GM12878 (cell line): ENCODE data around the gene ITFG1. TPM values are rescaled to one million over a fixed set of nuclear protein-coding genes. Genes with fewer than 3 reads are reported as not detected.

Experiments
- ATF7 ChIP-seq: fragments of 450-650 bp; IDR thresholded peaks from 2 replicates; pipeline ENCODE4 v1.6.1; 2016; ENCODE audit warnings: low read depth, mild to moderate bottlenecking
- BCL11A ChIP-seq: IDR thresholded peaks from 2 replicates; pipeline ENCODE4 v1.6.1; 2011; ENCODE audit warnings: low read depth, low read length
- CREB1 ChIP-seq: IDR thresholded peaks from 2 replicates; pipeline ENCODE4 v1.6.1; 2012; ENCODE audit warnings: low read depth, mild to moderate bottlenecking, inconsistent platforms
- IKZF2 ChIP-seq, 2 experiments: fragments of 450-650 bp; IDR thresholded peaks; 2 replicates each; pipeline ENCODE4 v1.6.1; 2017; ENCODE audit warnings: mild to moderate bottlenecking in 2 of 2, moderate library complexity in 2 of 2
- JUND ChIP-seq: IDR thresholded peaks from 2 replicates; pipeline ENCODE4 v1.6.1; 2012; ENCODE audit warnings: low read depth, mild to moderate bottlenecking, low read length, improper control_type of control experiment, moderate library complexity
- MYB ChIP-seq: fragments of 150-350 bp; IDR thresholded peaks from 2 replicates; pipeline ENCODE4 v1.6.1; 2014; ENCODE audit warnings: mild to moderate bottlenecking, low read depth, low read length, borderline replicate concordance
- NFIC ChIP-seq: IDR thresholded peaks from 2 replicates; pipeline ENCODE4 v1.6.1; 2012; ENCODE audit warnings: low read depth, mild to moderate bottlenecking, inconsistent platforms, low read length, moderate library complexity
- NR2C1 ChIP-seq: fragments of 450-650 bp; IDR thresholded peaks from 2 replicates; pipeline ENCODE4 v1.6.1; 2017; ENCODE audit warnings: antibody characterized with exemption, mild to moderate bottlenecking, moderate library complexity
- PAX5 ChIP-seq: IDR thresholded peaks from 2 replicates; pipeline ENCODE4 v1.6.1; 2011; ENCODE audit warnings: low read depth, low read length, borderline replicate concordance
- STAT1 ChIP-seq: fragments of 450-650 bp; conservative IDR thresholded peaks from 2 replicates; pipeline ENCODE4 v1.6.1; 2014; ENCODE audit warnings: antibody characterized with exemption, mild to moderate bottlenecking
- ZNF217 ChIP-seq: fragments of 450-650 bp; IDR thresholded peaks from 2 replicates; pipeline ENCODE4 v1.6.1; 2017; ENCODE audit warnings: antibody characterized with exemption, mild to moderate bottlenecking
- polyA plus RNA-seq, 11 experiments: library from polyadenylated mRNA; depleted of rRNA in 4 of 11; unstranded in 6 of 11; stranded (reverse) in 5 of 11; fragments of >200 nt; fragmentation: Nextera tagmentation in 4 of 11; fragmentation: Illumina TruSeq in 1 of 11; extraction: Ambion mirVana in 4 of 11; extraction: Trizol in 1 of 11; gene quantifications; 1 replicate in 1 of 11; 2 replicates in 10 of 11; pipeline versions ENCODE4 v1.2.1 to v1.2.3, GENCODE V29; 2011 to 2016; ENCODE audit warnings: inconsistent platforms in 2 of 11, missing spikeins in 2 of 11, low read depth in 1 of 11
- total RNA-seq, 4 experiments: library from RNA; depleted of rRNA in 3 of 4; stranded (reverse); fragments of >200 nt in 3 of 4; fragmentation: Illumina TruSeq in 1 of 4; extraction: Trizol in 1 of 4; gene quantifications; 2 replicates each; pipeline versions ENCODE4 v1.2.1 to v1.2.3, GENCODE V29; 2013 to 2021
- TF ChIP-seq, protein P1 (sequence below): IDR thresholded peaks from 2 replicates; pipeline ENCODE4 v1.6.1; 2011; ENCODE audit warnings: borderline replicate concordance, low read depth, mild to moderate bottlenecking, moderate library complexity, mixed read lengths, low read length; ENCODE audit not compliant: insufficient read depth; ENCODE audit errors: extremely low read length
- TF ChIP-seq, protein P2 (sequence below): fragments of 450-650 bp; IDR thresholded peaks from 2 replicates; pipeline ENCODE4 v1.6.1; 2017; ENCODE audit warnings: borderline replicate concordance
- TF ChIP-seq, protein P3 (sequence below): IDR thresholded peaks from 2 replicates; pipeline ENCODE4 v1.6.1; 2011; ENCODE audit warnings: mild to moderate bottlenecking, low read depth, low read length, moderate library complexity; ENCODE audit not compliant: insufficient replicate concordance
- TF ChIP-seq, protein P4 (sequence below): IDR thresholded peaks from 2 replicates; pipeline ENCODE4 v1.6.1; 2012; ENCODE audit warnings: improper control_type of control experiment, low read depth, low read length; ENCODE audit not compliant: insufficient replicate concordance
- TF ChIP-seq, protein P5 (sequence below): fragments of 150-350 bp; IDR thresholded peaks from 2 replicates; pipeline ENCODE4 v1.6.1; 2016; ENCODE audit warnings: low read depth, low read length

The ITFG1 gene
- total and polyA plus RNA-seq, 10 of the 15 experiments (the other 5 are each of a cell fraction or from before 2014, with no cell fraction given) = 9.3 to 56.3 (median 28.6) TPM

DNA sequence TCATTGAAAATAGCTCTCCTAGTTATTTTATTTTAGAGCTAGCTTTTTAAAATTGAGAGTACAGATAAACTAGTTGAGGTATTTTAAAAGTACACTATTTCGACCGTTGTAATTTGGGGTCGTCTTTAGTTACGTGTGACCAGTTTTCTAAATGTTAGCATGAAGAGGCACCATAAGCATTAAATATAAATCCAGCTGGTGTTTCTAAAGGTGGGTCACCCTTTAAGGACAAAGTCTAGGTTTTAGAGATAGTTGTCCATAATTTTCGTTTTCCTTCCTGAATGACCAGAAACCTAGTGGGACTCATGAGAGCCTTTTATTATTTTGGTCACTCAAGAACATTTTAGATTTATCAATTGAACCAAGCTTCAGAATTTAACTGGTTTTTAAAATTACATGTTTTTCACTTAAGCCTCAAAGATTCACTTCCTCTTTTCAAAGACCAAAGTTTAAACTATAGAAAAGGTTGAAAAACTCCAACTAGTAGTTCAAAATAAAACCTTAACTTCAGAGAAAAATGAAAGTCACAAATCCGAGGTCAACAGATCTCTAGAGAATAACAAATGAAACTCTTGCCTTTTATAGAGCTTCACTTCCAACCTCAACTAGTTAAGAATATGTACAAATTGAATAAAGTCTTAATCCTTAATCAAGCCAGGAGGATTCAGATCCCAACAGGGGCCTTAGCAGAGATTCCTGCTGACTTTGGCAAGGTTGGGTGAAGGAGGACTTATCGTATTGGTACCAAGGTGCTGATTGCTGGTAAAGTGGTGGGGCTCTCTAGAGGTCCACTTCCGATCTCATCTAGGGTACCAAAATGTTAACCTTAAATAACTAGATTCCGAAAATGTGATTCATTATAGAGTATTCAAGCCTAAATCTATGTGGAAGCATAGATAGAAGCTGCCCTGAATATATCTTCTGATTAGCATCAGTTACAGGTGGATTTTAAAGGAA, 32.8 kb upstream of the ITFG1 start (continued):
- TF ChIP-seq CREB1 (no peak), STAT1 (no peak), JUND (no peak), ATF7 (no peak; the same call in 1 of the 2 replicates), MYB (no peak), NFIC (0 out of 2 replicates have a peak, but pooled peaks have one; percentile 37), BCL11A (no peak), IKZF2 (IDR thresholded peaks at IDR 0.05) (peak in 1 of 2 experiments; percentile 48; a peak in 3 of 4 replicates), NR2C1 (no peak; the same call in 1 of the 2 replicates), ZNF217 (0 out of 2 replicates have a peak, but pooled peaks have one; percentile 16), PAX5 (no peak)
- TF ChIP-seq, protein P1, sequence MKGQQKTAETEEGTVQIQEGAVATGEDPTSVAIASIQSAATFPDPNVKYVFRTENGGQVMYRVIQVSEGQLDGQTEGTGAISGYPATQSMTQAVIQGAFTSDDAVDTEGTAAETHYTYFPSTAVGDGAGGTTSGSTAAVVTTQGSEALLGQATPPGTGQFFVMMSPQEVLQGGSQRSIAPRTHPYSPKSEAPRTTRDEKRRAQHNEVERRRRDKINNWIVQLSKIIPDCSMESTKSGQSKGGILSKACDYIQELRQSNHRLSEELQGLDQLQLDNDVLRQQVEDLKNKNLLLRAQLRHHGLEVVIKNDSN = no peak
- TF ChIP-seq, protein P2, sequence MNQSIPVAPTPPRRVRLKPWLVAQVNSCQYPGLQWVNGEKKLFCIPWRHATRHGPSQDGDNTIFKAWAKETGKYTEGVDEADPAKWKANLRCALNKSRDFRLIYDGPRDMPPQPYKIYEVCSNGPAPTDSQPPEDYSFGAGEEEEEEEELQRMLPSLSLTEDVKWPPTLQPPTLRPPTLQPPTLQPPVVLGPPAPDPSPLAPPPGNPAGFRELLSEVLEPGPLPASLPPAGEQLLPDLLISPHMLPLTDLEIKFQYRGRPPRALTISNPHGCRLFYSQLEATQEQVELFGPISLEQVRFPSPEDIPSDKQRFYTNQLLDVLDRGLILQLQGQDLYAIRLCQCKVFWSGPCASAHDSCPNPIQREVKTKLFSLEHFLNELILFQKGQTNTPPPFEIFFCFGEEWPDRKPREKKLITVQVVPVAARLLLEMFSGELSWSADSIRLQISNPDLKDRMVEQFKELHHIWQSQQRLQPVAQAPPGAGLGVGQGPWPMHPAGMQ = no peak
- TF ChIP-seq, protein P3, sequence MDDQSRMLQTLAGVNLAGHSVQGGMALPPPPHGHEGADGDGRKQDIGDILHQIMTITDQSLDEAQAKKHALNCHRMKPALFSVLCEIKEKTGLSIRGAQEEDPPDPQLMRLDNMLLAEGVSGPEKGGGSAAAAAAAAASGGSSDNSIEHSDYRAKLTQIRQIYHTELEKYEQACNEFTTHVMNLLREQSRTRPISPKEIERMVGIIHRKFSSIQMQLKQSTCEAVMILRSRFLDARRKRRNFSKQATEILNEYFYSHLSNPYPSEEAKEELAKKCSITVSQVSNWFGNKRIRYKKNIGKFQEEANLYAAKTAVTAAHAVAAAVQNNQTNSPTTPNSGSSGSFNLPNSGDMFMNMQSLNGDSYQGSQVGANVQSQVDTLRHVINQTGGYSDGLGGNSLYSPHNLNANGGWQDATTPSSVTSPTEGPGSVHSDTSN = no peak
- TF ChIP-seq, protein P4, sequence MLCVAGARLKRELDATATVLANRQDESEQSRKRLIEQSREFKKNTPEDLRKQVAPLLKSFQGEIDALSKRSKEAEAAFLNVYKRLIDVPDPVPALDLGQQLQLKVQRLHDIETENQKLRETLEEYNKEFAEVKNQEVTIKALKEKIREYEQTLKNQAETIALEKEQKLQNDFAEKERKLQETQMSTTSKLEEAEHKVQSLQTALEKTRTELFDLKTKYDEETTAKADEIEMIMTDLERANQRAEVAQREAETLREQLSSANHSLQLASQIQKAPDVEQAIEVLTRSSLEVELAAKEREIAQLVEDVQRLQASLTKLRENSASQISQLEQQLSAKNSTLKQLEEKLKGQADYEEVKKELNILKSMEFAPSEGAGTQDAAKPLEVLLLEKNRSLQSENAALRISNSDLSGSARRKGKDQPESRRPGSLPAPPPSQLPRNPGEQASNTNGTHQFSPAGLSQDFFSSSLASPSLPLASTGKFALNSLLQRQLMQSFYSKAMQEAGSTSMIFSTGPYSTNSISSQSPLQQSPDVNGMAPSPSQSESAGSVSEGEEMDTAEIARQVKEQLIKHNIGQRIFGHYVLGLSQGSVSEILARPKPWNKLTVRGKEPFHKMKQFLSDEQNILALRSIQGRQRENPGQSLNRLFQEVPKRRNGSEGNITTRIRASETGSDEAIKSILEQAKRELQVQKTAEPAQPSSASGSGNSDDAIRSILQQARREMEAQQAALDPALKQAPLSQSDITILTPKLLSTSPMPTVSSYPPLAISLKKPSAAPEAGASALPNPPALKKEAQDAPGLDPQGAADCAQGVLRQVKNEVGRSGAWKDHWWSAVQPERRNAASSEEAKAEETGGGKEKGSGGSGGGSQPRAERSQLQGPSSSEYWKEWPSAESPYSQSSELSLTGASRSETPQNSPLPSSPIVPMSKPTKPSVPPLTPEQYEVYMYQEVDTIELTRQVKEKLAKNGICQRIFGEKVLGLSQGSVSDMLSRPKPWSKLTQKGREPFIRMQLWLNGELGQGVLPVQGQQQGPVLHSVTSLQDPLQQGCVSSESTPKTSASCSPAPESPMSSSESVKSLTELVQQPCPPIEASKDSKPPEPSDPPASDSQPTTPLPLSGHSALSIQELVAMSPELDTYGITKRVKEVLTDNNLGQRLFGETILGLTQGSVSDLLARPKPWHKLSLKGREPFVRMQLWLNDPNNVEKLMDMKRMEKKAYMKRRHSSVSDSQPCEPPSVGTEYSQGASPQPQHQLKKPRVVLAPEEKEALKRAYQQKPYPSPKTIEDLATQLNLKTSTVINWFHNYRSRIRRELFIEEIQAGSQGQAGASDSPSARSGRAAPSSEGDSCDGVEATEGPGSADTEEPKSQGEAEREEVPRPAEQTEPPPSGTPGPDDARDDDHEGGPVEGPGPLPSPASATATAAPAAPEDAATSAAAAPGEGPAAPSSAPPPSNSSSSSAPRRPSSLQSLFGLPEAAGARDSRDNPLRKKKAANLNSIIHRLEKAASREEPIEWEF = peak; percentile 64
- TF ChIP-seq, protein P5, sequence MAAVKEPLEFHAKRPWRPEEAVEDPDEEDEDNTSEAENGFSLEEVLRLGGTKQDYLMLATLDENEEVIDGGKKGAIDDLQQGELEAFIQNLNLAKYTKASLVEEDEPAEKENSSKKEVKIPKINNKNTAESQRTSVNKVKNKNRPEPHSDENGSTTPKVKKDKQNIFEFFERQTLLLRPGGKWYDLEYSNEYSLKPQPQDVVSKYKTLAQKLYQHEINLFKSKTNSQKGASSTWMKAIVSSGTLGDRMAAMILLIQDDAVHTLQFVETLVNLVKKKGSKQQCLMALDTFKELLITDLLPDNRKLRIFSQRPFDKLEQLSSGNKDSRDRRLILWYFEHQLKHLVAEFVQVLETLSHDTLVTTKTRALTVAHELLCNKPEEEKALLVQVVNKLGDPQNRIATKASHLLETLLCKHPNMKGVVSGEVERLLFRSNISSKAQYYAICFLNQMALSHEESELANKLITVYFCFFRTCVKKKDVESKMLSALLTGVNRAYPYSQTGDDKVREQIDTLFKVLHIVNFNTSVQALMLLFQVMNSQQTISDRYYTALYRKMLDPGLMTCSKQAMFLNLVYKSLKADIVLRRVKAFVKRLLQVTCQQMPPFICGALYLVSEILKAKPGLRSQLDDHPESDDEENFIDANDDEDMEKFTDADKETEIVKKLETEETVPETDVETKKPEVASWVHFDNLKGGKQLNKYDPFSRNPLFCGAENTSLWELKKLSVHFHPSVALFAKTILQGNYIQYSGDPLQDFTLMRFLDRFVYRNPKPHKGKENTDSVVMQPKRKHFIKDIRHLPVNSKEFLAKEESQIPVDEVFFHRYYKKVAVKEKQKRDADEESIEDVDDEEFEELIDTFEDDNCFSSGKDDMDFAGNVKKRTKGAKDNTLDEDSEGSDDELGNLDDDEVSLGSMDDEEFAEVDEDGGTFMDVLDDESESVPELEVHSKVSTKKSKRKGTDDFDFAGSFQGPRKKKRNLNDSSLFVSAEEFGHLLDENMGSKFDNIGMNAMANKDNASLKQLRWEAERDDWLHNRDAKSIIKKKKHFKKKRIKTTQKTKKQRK = no peak
